Head of caudate nucleus (tissue), 42 donors: Measurements from ENCODE around the gene TLE3.
A peak's percentile ranks its signal among the peaks of the same experiment; 100 is the strongest.

Experiments
- DNase-seq, 42 donors: peaks; one replicate each; pipeline versions ENCODE4 v3.0.0 to v3.0.0-alpha.2; 2020 to 2021; ENCODE audit warnings: mixed read lengths in 7 of 42
- intact Hi-C: fragments of 100-400 bp; cut with DNase I; formaldehyde crosslinking; loops from one replicate; pipeline ENCODE4 v1.15.0; 2022

The TLE3 gene

GRCh38 chr15:70006259-70007147 lies 91.2 kb downstream of the TLE3 start:
- no peak for DNase-seq

GRCh38 chr15:70004826-70005225 lies 92.9 kb downstream of the TLE3 start:
- intact Hi-C loops = no loop called here
- no peak for DNase-seq

More at GRCh38 chr15:70006259-70007147, 91.2 kb downstream of the TLE3 start:
- intact Hi-C loops = no loop called here

- intact Hi-C loops = no loop called here
- DNase-seq = no peak
Measured at GRCh38 chr15:70002897-70003296, 94.8 kb downstream of the TLE3 start.

GRCh38 chr15:70001859-70002258 lies 95.9 kb downstream of the TLE3 start:
- DNase-seq = no peak
- intact Hi-C loops = no loop called here

GRCh38 chr15:69999392-70000085 lies 98.2 kb downstream of the TLE3 start:
- intact Hi-C loops = no loop called here
- no peak for DNase-seq

- DNase-seq = no peak
- intact Hi-C loops = no loop called here
Measured at GRCh38 chr15:69998541-69999391, 99.0 kb downstream of the TLE3 start.

GRCh38 chr15:69997813-69998212 lies 99.9 kb downstream of the TLE3 start:
- DNase-seq = peak in 40 of 42 donors; percentile 4 to 79 (median 44)
- intact Hi-C loops = no loop called here
